Tibial nerve (tissue), 4 donors: ENCODE measurements around the gene DIP2A.
"Not testable (repeated sequence)": the region's sequence is repeated elsewhere in the genome, so short reads cannot be mapped to it uniquely, and the experiment has no call there.

Experiments
- EP300 ChIP-seq, 2 donors: sonication (generic); formaldehyde crosslinking; IDR thresholded peaks; one replicate each; pipeline ENCODE4 v1.6.1; 2017; ENCODE audit warnings: antibody characterized with exemption in 2 of 2, mild to moderate bottlenecking in 1 of 2
- TF ChIP-seq, protein P1 (sequence below), 5 experiments: fragments of 200-600 bp in 3 of 5; fragments of 450-650 bp in 2 of 5; sonication (generic) in 3 of 5; IDR thresholded peaks; one replicate each; pipeline ENCODE4 v1.5.1; 2016 to 2019; ENCODE audit warnings: antibody characterized with exemption in 5 of 5, mild to moderate bottlenecking in 3 of 5, moderate library complexity in 2 of 5

DNA sequence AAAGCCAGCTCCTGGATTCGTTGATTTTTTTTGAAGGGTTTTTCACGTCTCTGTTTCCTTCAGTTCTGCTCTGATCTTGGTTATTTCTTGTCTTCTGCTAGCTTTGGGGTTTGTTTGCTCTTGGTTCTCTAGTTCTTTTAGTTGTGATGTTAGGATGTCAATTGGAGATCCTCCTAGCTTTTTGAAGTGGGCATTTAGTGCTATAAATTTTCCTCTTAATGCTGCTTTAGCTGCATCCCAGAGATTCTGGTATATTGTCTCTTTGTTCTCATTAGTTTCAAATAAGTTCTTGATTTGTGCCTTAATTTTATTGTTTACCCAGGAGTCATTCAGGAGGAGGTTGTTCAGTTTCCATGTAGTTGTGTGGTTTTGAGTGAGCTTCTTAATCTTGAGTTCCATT is 120.7 kb downstream of the DIP2A start:
- not testable (repeated sequence) for TF ChIP-seq EP300 (IDR thresholded peaks at IDR 0.05)
- TF ChIP-seq, protein P1, sequence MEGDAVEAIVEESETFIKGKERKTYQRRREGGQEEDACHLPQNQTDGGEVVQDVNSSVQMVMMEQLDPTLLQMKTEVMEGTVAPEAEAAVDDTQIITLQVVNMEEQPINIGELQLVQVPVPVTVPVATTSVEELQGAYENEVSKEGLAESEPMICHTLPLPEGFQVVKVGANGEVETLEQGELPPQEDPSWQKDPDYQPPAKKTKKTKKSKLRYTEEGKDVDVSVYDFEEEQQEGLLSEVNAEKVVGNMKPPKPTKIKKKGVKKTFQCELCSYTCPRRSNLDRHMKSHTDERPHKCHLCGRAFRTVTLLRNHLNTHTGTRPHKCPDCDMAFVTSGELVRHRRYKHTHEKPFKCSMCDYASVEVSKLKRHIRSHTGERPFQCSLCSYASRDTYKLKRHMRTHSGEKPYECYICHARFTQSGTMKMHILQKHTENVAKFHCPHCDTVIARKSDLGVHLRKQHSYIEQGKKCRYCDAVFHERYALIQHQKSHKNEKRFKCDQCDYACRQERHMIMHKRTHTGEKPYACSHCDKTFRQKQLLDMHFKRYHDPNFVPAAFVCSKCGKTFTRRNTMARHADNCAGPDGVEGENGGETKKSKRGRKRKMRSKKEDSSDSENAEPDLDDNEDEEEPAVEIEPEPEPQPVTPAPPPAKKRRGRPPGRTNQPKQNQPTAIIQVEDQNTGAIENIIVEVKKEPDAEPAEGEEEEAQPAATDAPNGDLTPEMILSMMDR (IDR thresholded peaks at IDR 0.05) = not testable (repeated sequence)
